ENCODE data around the gene KLF11.
"Not testable (repeated sequence)": the region's sequence is repeated elsewhere in the genome, so short reads cannot be mapped to it uniquely, and the experiment has no call there.

Gene KLF11

DNA sequence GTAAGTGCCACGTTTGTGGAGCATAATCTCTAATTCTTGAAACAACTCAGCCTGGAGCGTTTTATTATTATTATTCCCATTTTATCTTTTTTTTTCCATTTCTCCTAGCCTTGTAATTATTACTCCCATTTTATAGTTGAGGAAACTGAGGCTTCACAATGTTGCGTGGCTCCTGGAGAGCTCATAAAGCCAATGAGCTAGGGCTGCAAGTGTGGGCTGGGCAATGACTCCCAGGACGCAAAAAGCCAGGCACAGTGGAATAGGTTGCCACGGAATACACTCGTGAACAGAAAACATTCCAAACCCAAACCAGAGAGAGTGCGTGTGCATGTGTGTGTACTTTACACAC lies 13.5 kb upstream of the KLF11 start:
- H3K27ac ChIP-seq: peak overlapping the region in 1 of 2 donors; percentile 79
- TF ChIP-seq, protein P1, sequence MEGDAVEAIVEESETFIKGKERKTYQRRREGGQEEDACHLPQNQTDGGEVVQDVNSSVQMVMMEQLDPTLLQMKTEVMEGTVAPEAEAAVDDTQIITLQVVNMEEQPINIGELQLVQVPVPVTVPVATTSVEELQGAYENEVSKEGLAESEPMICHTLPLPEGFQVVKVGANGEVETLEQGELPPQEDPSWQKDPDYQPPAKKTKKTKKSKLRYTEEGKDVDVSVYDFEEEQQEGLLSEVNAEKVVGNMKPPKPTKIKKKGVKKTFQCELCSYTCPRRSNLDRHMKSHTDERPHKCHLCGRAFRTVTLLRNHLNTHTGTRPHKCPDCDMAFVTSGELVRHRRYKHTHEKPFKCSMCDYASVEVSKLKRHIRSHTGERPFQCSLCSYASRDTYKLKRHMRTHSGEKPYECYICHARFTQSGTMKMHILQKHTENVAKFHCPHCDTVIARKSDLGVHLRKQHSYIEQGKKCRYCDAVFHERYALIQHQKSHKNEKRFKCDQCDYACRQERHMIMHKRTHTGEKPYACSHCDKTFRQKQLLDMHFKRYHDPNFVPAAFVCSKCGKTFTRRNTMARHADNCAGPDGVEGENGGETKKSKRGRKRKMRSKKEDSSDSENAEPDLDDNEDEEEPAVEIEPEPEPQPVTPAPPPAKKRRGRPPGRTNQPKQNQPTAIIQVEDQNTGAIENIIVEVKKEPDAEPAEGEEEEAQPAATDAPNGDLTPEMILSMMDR (IDR thresholded peaks at IDR 0.05): no peak
- no peak overlapping the region for H3K4me3 ChIP-seq
- no peak for DNase-seq (ENCODE audit: low spot score)

GRCh38 chr2:10030311-10030736 lies 13.0 kb upstream of the KLF11 start:
- DNase-seq (ENCODE audit: low spot score): no peak
- no peak overlapping the region for H3K4me3 ChIP-seq
- TF ChIP-seq, protein P1 (IDR thresholded peaks at IDR 0.05): no peak
- H3K27ac ChIP-seq: peak overlapping the region in 1 of 2 donors; percentile 79

DNA sequence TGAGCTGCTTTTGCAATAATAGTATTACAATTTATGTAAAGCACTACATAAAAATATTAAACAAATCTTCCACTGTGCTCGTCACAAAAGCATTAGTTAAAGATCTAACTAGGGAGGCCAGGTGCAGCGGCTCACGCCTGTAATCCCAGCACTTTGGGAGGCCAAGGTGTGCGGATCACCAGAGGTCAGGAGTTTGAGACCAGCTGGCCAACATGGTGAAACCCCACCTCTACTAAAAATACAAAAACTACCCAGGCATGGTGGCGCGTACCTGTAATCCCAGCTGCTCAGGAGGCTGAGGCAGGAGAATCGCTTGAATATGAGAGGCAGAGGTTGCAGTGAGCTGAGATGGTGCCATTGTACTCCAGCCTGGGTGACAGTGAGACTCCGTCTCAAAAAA lies 12.6 kb upstream of the KLF11 start:
- H3K4me3 ChIP-seq; DNase-seq (ENCODE audit: low spot score): not testable (repeated sequence)

DNA sequence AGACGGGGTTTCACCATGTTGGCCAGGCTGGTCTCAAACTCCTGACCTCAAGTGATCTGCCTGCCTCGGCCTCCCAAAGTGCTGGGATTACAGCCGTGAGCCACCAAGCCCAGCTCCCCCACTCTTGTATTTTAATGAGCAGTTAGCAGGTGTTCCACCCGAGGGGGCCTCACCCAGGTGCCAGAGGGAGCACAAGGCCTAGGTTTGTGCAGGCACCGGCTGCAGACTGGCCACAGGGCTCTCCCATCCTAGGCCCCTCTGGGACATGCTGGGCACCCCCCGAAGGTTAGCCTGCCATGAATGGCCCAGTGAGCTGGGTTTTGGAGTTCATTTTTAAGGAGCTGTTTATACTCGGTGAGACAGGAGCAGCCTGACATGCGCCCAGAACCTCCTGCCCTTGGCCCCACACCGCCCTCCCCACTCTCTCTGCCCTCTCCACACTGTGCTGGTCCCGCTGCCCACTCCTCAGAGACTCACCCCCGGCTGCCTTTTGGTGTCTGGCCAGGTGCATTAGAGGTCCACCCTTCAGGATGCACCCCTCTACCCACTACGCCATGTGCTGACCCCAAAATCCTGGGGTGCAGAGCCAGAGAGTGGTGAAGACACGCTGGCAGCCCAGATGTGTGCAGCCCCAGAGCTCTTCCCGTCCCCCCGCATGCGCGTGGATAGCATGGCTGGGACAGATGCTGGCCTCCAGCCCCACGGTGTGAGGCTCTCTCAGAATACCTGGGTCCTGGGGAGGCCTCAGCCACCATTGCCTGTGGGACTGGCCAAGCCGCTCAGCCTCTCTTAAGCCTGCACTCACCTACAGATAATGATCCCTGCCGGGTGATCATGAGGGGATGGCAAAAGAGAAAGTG lies 11.2 kb upstream of the KLF11 start:
- H3K4me3 ChIP-seq: no peak overlapping the region
- DNase-seq (ENCODE audit: low spot score): no peak
- TF ChIP-seq, protein P1 (IDR thresholded peaks at IDR 0.05): no peak
- no peak overlapping the region for H3K27ac ChIP-seq

More for the DNA sequence above, 12.6 kb upstream of the KLF11 start:
- not testable (repeated sequence) for H3K27ac ChIP-seq

DNA sequence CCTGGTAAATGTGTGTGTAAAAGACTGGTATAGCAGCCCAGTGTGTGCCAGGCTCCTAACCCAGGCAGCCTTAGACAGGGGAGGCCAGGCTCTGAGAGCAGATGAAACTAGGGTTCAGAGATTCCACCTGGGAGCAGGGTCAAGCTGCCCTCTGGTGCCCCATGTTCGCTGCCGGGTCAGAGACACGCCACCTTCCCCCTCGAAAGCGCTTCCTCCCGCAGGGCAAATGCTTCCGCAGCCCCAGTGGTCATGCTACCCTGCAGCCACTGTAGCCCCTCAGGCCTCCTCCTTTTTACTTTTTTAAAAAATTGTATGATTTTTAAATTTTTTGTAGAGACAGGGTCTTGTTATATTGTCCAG lies 10.6 kb upstream of the KLF11 start:
- DNase-seq (ENCODE audit: low spot score): no peak
- Histone ChIP-seq H3K4me3 (no peak overlapping the region), H3K27ac (no peak overlapping the region)
- TF ChIP-seq, protein P1 (IDR thresholded peaks at IDR 0.05): no peak

- Histone ChIP-seq H3K27ac (no peak overlapping the region), H3K4me3 (no peak overlapping the region)
- TF ChIP-seq, protein P1 (IDR thresholded peaks at IDR 0.05): no peak
- no peak for DNase-seq (ENCODE audit: low spot score)
Measured at GRCh38 chr2:10033251-10034006, 9.9 kb upstream of the KLF11 start.

- Histone ChIP-seq H3K27ac (peak overlapping the region in 1 of 2 donors; percentile 88), H3K4me3 (no peak overlapping the region)
- DNase-seq (ENCODE audit: low spot score): no peak
- TF ChIP-seq, protein P1 (IDR thresholded peaks at IDR 0.05): no peak
Measured at GRCh38 chr2:10034333-10035052, 8.9 kb upstream of the KLF11 start.

Data from coronary artery (tissue), 2 donors.